H1 (cell line): ENCODE results near the gene SSMEM1. TPM values are rescaled to one million over a fixed set of nuclear protein-coding genes. Genes with fewer than 3 reads are reported as not detected.
A peak's percentile ranks its signal among the peaks of the same experiment; 100 is the strongest.

Source experiments
- CTCF ChIA-PET: fragments of 300-600 bp; sonication (Branson Sonifier 250); formaldehyde crosslinking; loops from one replicate; lab custom pipeline; 2021; ENCODE audit not compliant: partially characterized antibody; lab: Charles Lee
- POLR2A ChIA-PET: fragments of 300-600 bp; sonication (Branson Sonifier 250); formaldehyde crosslinking; loops from one replicate; lab custom pipeline; 2021; ENCODE audit warnings: inconsistent platforms; ENCODE audit not compliant: partially characterized antibody; lab: Charles Lee
- DNase-seq, 2 experiments: peaks; one replicate each; pipeline versions ENCODE4 v3.0.0 to v3.0.0-alpha.2; 2010 to 2022; ENCODE audit warnings: low spot score in 2 of 2, low read depth in 1 of 2, mixed read lengths in 1 of 2
- FAIRE-seq: peaks from 2 replicates; lab custom pipeline; 2011; peaks lifted over from hg19 to GRCh38; lab: Jason Lieb, UNC
- H2AFZ ChIP-seq: 2 replicates; pipeline ENCODE4 v1.8.1; 2012; ENCODE audit warnings: low read length, inconsistent platforms
- H2AK5ac ChIP-seq: 2 replicates; pipeline ENCODE4 v1.6.1; 2013; ENCODE audit warnings: low read depth, low read length
- H2BK120ac ChIP-seq: replicated peaks from 2 replicates; pipeline ENCODE3; 2013; ENCODE audit warnings: low read depth, low read length, inconsistent platforms
- H2BK12ac ChIP-seq: 2 replicates; pipeline ENCODE4 v1.6.1; 2013; ENCODE audit warnings: low read depth, low read length
- H2BK15ac ChIP-seq: 2 replicates; pipeline ENCODE4 v1.6.1; 2013; ENCODE audit warnings: low read length
- H2BK20ac ChIP-seq: 2 replicates; pipeline ENCODE4 v1.6.1; 2013; ENCODE audit warnings: low read length
- H2BK5ac ChIP-seq: 2 replicates; pipeline ENCODE4 v1.6.1; 2013; ENCODE audit warnings: low read depth, low read length
- H3K14ac ChIP-seq: 2 replicates; pipeline ENCODE4 v1.6.1; 2013; ENCODE audit warnings: inconsistent platforms; ENCODE audit not compliant: insufficient read length
- H3K18ac ChIP-seq: 2 replicates; pipeline ENCODE4 v1.6.1; 2013; ENCODE audit warnings: low read length; ENCODE audit errors: extremely low read depth
- H3K23ac ChIP-seq: 2 replicates; pipeline ENCODE4 v1.6.1; 2013; ENCODE audit warnings: inconsistent platforms; ENCODE audit not compliant: insufficient read length
- H3K23me2 ChIP-seq: 2 replicates; pipeline ENCODE4 v1.6.1; 2013; ENCODE audit warnings: low read depth, low read length
- H3K27ac ChIP-seq: 2 replicates; pipeline ENCODE4 v1.6.1; 2011; ENCODE audit warnings: low read depth, low read length, inconsistent platforms
- H3K27me3 ChIP-seq, 4 experiments: replicated peaks in 1 of 4; 1 replicate in 1 of 4; 2 replicates in 3 of 4; pipeline versions ENCODE4 v1.6.1 to v1.8.1; 2011 to 2013; ENCODE audit warnings: low read length in 3 of 4, mild to moderate bottlenecking in 3 of 4, inconsistent platforms in 2 of 4, mixed read lengths in 2 of 4, moderate library complexity in 1 of 4; ENCODE audit not compliant: control insufficient read depth in 3 of 4, insufficient read depth in 3 of 4; ENCODE audit errors: extremely low read depth in 1 of 4
- H3K36me3 ChIP-seq, 4 experiments: 2 replicates each; pipeline versions ENCODE4 v1.6.1 to v1.8.1; 2011 to 2013; ENCODE audit warnings: mild to moderate bottlenecking in 4 of 4, low read length in 3 of 4, moderate library complexity in 2 of 4, control low read depth in 1 of 4, inconsistent platforms in 1 of 4; ENCODE audit not compliant: insufficient read depth in 4 of 4, control insufficient read depth in 2 of 4
- H3K4ac ChIP-seq: replicated peaks from 2 replicates; pipeline ENCODE3; 2013; ENCODE audit warnings: low read length, low read depth, mixed read lengths, inconsistent platforms; ENCODE audit not compliant: insufficient read length
- H3K4me1 ChIP-seq, 4 experiments: replicated peaks in 1 of 4; 1 replicate in 1 of 4; 2 replicates in 3 of 4; pipeline versions ENCODE4 v1.6.1 to v1.8.1; 2011 to 2013; ENCODE audit warnings: low read length in 3 of 4, inconsistent platforms in 2 of 4, mixed read lengths in 1 of 4; ENCODE audit not compliant: insufficient read depth in 4 of 4, control insufficient read depth in 3 of 4
- H3K4me2 ChIP-seq, 2 experiments: 2 replicates each; pipeline versions ENCODE4 v1.6.1 to v1.8.1; 2011 to 2013; ENCODE audit warnings: low read depth in 2 of 2, low read length in 2 of 2, control low read depth in 1 of 2, inconsistent platforms in 1 of 2, mild to moderate bottlenecking in 1 of 2; ENCODE audit not compliant: insufficient read depth in 1 of 2
- H3K4me3 ChIP-seq, 4 experiments: fragments of 200-600, 300-600 bp in 1 of 4; sonication (generic), shearing (Covaris generic), sonication (Bioruptor Twin) in 1 of 4; 2 replicates each; pipeline versions ENCODE4 v1.5.1 to v1.8.1; 2011 to 2016; ENCODE audit warnings: low read length in 4 of 4, low read depth in 3 of 4, control low read depth in 2 of 4, inconsistent platforms in 2 of 4, mild to moderate bottlenecking in 2 of 4, mixed read lengths in 1 of 4, moderate library complexity in 1 of 4; ENCODE audit not compliant: insufficient read depth in 2 of 4; ENCODE audit errors: extremely low read depth in 1 of 4
- H3K56ac ChIP-seq: replicated peaks from 2 replicates; pipeline ENCODE3; 2013; ENCODE audit warnings: low read depth, mild to moderate bottlenecking, mixed read lengths, low read length, inconsistent platforms; ENCODE audit not compliant: insufficient read length
- H3K79me1 ChIP-seq: 2 replicates; pipeline ENCODE4 v1.6.1; 2013; ENCODE audit warnings: low read depth, low read length, control low read depth
- H3K79me2 ChIP-seq, 2 experiments: 2 replicates each; pipeline versions ENCODE4 v1.6.1 to v1.8.1; 2012 to 2013; ENCODE audit warnings: low read length in 2 of 2, mild to moderate bottlenecking in 2 of 2, inconsistent platforms in 1 of 2; ENCODE audit not compliant: insufficient read depth in 2 of 2, control insufficient read depth in 1 of 2
- H3K9ac ChIP-seq, 4 experiments: replicated peaks in 1 of 4; 1 replicate in 1 of 4; 2 replicates in 3 of 4; pipeline versions ENCODE4 v1.6.1 to v1.8.1; 2011 to 2013; ENCODE audit warnings: low read depth in 3 of 4, low read length in 3 of 4, control low read depth in 2 of 4, mild to moderate bottlenecking in 2 of 4, moderate library complexity in 2 of 4, inconsistent platforms in 1 of 4; ENCODE audit errors: extremely low read depth in 1 of 4
- H3K9me3 ChIP-seq, 2 experiments: 2 replicates each; pipeline versions ENCODE4 v1.6.1 to v1.8.1; 2012 to 2013; ENCODE audit warnings: mild to moderate bottlenecking in 2 of 2, moderate library complexity in 2 of 2, control low read depth in 1 of 2, inconsistent platforms in 1 of 2, low read depth in 1 of 2, low read length in 1 of 2, mixed read lengths in 1 of 2; ENCODE audit not compliant: insufficient read depth in 2 of 2
- H4K20me1 ChIP-seq, 2 experiments: replicated peaks in 1 of 2; 2 replicates each; pipeline versions ENCODE3 to v1.8.1; 2011 to 2013; ENCODE audit warnings: inconsistent platforms in 2 of 2, low read length in 2 of 2, mild to moderate bottlenecking in 1 of 2; ENCODE audit not compliant: insufficient read depth in 2 of 2, control insufficient read depth in 1 of 2
- H4K5ac ChIP-seq: 2 replicates; pipeline ENCODE4 v1.6.1; 2013; ENCODE audit warnings: low read length, low read depth, mixed read lengths, inconsistent platforms; ENCODE audit not compliant: insufficient read length
- H4K8ac ChIP-seq: 2 replicates; pipeline ENCODE4 v1.8.0; 2013; ENCODE audit warnings: mild to moderate bottlenecking, moderate library complexity, low read length, inconsistent platforms; ENCODE audit not compliant: insufficient read depth; ENCODE audit errors: extremely low read depth
- H4K91ac ChIP-seq: replicated peaks from 2 replicates; pipeline ENCODE3; 2013; ENCODE audit warnings: low read length, mixed read lengths, inconsistent platforms; ENCODE audit not compliant: insufficient read length
- POU5F1 ChIP-seq: IDR thresholded peaks from 2 replicates; pipeline ENCODE4 v1.6.1; 2011; ENCODE audit warnings: low read depth, mild to moderate bottlenecking, low read length, moderate library complexity
- SP1 ChIP-seq: IDR thresholded peaks from 2 replicates; pipeline ENCODE4 v1.6.1; 2011; ENCODE audit warnings: low read depth, low read length
- WGBS, 2 experiments: shearing (Covaris generic) in 1 of 2; methylation state at CpG; one replicate each; pipeline versions ENCODE4 v1.1.6 to v1.1.7; 2013 to 2015; ENCODE audit warnings: low lambda C conversion rate in 2 of 2, mixed read lengths in 2 of 2, inconsistent platforms in 1 of 2, low coverage in 1 of 2, missing lambda C conversion rate in 1 of 2; ENCODE audit not compliant: insufficient replicate concordance in 2 of 2, insufficient coverage in 1 of 2, insufficient read length in 1 of 2; ENCODE audit errors: extremely low coverage in 1 of 2, missing lambda C conversion rate in 1 of 2; 5-methylcytosine and 5-hydroxymethylcytosine counted together
- polyA plus RNA-seq, 7 experiments: library from polyadenylated mRNA; depleted of rRNA in 3 of 7; stranded (reverse) in 5 of 7; unstranded in 2 of 7; fragments of >200 nt in 5 of 7; fragments of 200-250 nt in 2 of 7; gene quantifications; 1 replicate in 5 of 7; 2 replicates in 1 of 7; 4 replicates in 1 of 7; pipeline versions ENCODE4 v1.2.1 to v1.2.3, GENCODE V29; 2011 to 2013; ENCODE audit warnings: missing spikeins in 2 of 7, mixed read lengths in 2 of 7
- total RNA-seq: library from RNA; stranded (reverse); fragmentation: NEBNext Ultra II Directional; extraction: Animal tissue kit (Norgen Biotek cat#: 25700); gene quantifications from 2 replicates; pipeline ENCODE4 v1.2.1, GENCODE V29; 2021

The SSMEM1 gene
- total and polyA plus RNA-seq, 2 of the 8 experiments (the other 6 are each of a cell fraction or from before 2014, with no cell fraction given), result not detected

DNA sequence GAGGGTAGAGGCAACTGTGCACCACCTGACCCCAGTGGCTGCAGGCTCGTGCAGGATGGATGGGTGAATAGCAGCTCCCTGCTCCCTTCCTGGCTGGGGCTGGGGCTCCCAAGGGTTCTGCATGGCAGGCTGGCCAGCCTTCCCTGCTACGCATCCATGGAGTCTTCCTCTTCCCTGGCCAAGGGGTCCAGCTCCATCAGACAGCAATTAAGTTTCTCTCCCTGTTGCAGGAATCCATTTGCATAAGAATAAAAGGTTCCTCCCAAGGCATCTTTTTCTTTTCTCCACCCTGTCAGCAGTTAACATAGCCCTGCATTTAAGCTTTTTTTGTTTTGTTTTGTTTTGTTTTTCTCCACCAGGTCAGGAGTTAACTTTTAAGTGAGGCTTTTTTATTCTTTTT is 49.0 kb downstream of the SSMEM1 start:
- WGBS, 2 experiments, result 76% methylated on average over 2 of the region's 2 CpGs; no CpG with 5 or more reads in 1 of the 2 experiments
- CTCF ChIA-PET, result interaction anchor here (0.8 to 1.6 kb wide), 4 partner anchors 22 to 296 kb away, joined by 3 to 5 read pairs (median 4); no protein-coding TSS in a partner anchor
- no peak for FAIRE-seq

More for the DNA sequence above, 49.0 kb downstream of the SSMEM1 start:
- no peaks in the 10 kb centered on the region for H4K20me1 ChIP-seq
- H2BK20ac ChIP-seq, result 0 out of 2 replicates have a peak overlapping the region, but pooled peaks have one; percentile 18
- peak overlapping the region; percentile 88 for H4K91ac ChIP-seq
- H3K4ac ChIP-seq, result no peak overlapping the region
- no peak overlapping the region for H3K56ac ChIP-seq
- H2BK5ac ChIP-seq, result no peak overlapping the region
- peaks cover 0 to 2% (median 0%) of the 10 kb centered on the region in 4 experiments; a peak in 1 of 8 replicates for H3K36me3 ChIP-seq
- no peak overlapping the region for H4K8ac ChIP-seq
- no peak overlapping the region for H2AK5ac ChIP-seq
- no peak overlapping the region for H3K9ac ChIP-seq
- no peaks in the 10 kb centered on the region for H3K27me3 ChIP-seq
- H2BK120ac ChIP-seq, result no peak overlapping the region
- H3K14ac ChIP-seq, result no peak overlapping the region
- peaks cover 0 to 6% (median 2%) of the 10 kb centered on the region in 4 experiments; a peak in 3 of 7 replicates for H3K4me1 ChIP-seq
- peaks cover 7 to 24% of the 10 kb centered on the region in 2 experiments; a peak in 3 of 4 replicates for H3K9me3 ChIP-seq
- POLR2A ChIA-PET, result interaction anchor here (2.3 kb wide), 1 partner anchor 16 kb away, joined by 12 read pairs; no protein-coding TSS in a partner anchor
- H3K4me3 ChIP-seq, result no peak overlapping the region
- no peak overlapping the region for H2BK15ac ChIP-seq
- no peaks in the 10 kb centered on the region for H3K79me1 ChIP-seq
- no peak overlapping the region for H3K27ac ChIP-seq
- no peak for DNase-seq
- H3K23me2 ChIP-seq, result no peaks in the 10 kb centered on the region
- no peak overlapping the region for H3K18ac ChIP-seq
- H4K5ac ChIP-seq, result no peak overlapping the region
- no peak overlapping the region for H3K23ac ChIP-seq
- no peak overlapping the region for H3K4me2 ChIP-seq
- no peak overlapping the region for H2BK12ac ChIP-seq
- no peak overlapping the region for H2AFZ ChIP-seq
- no peak for TF ChIP-seq SP1
- TF ChIP-seq POU5F1, result 0 out of 2 replicates have a peak, but pooled peaks have one; percentile 29
- no peaks in the 10 kb centered on the region for H3K79me2 ChIP-seq
